ENCODE data around the gene LPAR1. TPM values are rescaled to one million over a fixed set of nuclear protein-coding genes. Genes with fewer than 3 reads are reported as not detected.
"Not testable (repeated sequence)": the region's sequence is repeated elsewhere in the genome, so short reads cannot be mapped to it uniquely, and the experiment has no call there.

LPAR1 gene
- total and polyA plus RNA-seq, 12 donors, result 9.6 to 65.2 (median 22.4) TPM

DNA sequence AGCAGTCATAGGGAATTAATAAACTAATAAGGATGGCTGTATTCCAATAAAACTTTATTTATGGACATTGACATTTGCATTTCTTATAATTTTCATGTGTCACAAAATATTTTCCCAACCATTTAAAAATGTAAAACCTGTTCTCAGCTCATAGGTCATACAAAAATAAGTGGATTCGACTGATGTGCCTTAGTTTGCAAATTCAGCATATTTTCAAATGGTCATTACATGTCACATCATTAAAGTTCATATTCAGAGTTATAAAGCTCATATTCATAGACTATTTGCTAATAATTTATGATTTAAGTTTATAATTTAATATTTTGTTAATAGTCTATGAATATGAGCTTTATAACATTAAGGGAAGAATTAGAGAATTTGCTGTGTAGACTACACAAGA is 166.5 kb downstream of the LPAR1 start:
- Histone ChIP-seq H3K9me3 (replicated peaks in 1 of 3) (no peaks in the 10 kb centered on the region), H3K4me1 (replicated peaks in 1 of 2) (peaks cover 0 to 3% of the 10 kb centered on the region in 2 donors), H3K27me3 (no peaks in the 10 kb centered on the region), H3K36me3 (replicated peaks in 1 of 2) (no peaks in the 10 kb centered on the region), H3K27ac (no peak overlapping the region), H3K4me3 (no peak overlapping the region)
- intact Hi-C loops (cut with DNase I), result no loop called here
- TF ChIP-seq, protein P1, sequence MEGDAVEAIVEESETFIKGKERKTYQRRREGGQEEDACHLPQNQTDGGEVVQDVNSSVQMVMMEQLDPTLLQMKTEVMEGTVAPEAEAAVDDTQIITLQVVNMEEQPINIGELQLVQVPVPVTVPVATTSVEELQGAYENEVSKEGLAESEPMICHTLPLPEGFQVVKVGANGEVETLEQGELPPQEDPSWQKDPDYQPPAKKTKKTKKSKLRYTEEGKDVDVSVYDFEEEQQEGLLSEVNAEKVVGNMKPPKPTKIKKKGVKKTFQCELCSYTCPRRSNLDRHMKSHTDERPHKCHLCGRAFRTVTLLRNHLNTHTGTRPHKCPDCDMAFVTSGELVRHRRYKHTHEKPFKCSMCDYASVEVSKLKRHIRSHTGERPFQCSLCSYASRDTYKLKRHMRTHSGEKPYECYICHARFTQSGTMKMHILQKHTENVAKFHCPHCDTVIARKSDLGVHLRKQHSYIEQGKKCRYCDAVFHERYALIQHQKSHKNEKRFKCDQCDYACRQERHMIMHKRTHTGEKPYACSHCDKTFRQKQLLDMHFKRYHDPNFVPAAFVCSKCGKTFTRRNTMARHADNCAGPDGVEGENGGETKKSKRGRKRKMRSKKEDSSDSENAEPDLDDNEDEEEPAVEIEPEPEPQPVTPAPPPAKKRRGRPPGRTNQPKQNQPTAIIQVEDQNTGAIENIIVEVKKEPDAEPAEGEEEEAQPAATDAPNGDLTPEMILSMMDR (IDR thresholded peaks at IDR 0.05), result no peak
- no peak for TF ChIP-seq POLR2A (IDR thresholded peaks at IDR 0.05)
- DNase-seq, result no peak
- WGBS, 4 donors, result 75 to 88% (median 80%) methylated on average over 1 of the region's 1 CpG

DNA sequence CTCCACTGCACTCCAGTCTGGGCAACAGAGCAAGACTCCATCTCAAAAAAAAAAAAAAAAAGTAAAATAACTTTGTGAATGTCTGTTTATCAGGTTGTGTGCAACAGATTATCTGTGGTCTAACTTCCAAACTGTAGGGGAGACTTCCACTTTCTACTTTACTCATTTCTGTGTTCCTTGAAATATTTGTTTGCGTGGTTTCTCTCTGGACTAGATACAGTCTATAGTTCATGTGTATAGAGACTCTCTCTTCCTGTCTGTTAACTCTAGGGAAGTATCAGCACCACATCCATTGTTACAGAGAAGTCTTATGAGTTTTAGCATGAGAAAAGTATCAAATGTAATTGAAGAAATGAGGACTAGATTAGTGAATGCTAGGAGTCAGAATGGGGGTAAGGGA is 168.3 kb downstream of the LPAR1 start:
- DNase-seq, result no peak
- Histone ChIP-seq H3K27ac (no peak overlapping the region), H3K4me3 (no peak overlapping the region), H3K9me3 (replicated peaks in 1 of 3) (no peaks in the 10 kb centered on the region), H3K27me3 (no peaks in the 10 kb centered on the region), H3K4me1 (replicated peaks in 1 of 2) (peaks cover 0 to 3% of the 10 kb centered on the region in 2 donors), H3K36me3 (replicated peaks in 1 of 2) (no peaks in the 10 kb centered on the region)
- intact Hi-C loops (cut with DNase I), result no loop called here
- WGBS, 4 donors, result 76 to 88% (median 81%) methylated on average over 1 of the region's 1 CpG
- TF ChIP-seq, protein P1 (IDR thresholded peaks at IDR 0.05), result no peak
- no peak for TF ChIP-seq POLR2A (IDR thresholded peaks at IDR 0.05)

DNA sequence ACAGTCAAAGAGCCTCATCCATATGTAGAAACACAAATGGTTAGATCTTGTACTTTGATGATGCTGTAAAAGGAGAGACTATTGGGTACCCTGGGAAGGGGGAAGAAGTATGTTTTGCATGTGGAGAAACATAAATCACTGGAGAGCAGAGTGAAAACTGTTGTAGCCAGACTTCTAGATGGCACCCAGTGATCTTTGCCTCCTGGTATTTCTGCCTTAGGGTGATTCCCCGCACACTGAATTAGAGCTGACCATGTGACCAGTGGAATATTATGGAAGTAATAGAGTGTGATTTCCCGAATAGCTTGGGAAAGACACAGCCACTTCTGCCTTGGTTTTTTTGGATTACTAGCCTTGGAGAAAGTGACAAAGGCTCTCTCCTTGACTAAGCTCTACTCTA is 174.3 kb downstream of the LPAR1 start:
- H3K4me1 ChIP-seq (replicated peaks in 1 of 2), result no peaks in the 10 kb centered on the region
- H3K9me3 ChIP-seq (replicated peaks in 1 of 3), result peaks cover 0 to 7% (median 0%) of the 10 kb centered on the region in 3 donors
- H3K4me3 ChIP-seq, result no peak overlapping the region
- no peak for DNase-seq
- TF ChIP-seq POLR2A (IDR thresholded peaks at IDR 0.05), result no peak
- TF ChIP-seq, protein P1 (IDR thresholded peaks at IDR 0.05), result no peak
- H3K36me3 ChIP-seq (replicated peaks in 1 of 2), result no peaks in the 10 kb centered on the region
- WGBS, 4 donors, result 39 to 88% (median 78%) methylated on average over 2 of the region's 2 CpGs
- no peaks in the 10 kb centered on the region for H3K27me3 ChIP-seq
- H3K27ac ChIP-seq, result no peak overlapping the region
- intact Hi-C loops (cut with DNase I), result no loop called here

DNA sequence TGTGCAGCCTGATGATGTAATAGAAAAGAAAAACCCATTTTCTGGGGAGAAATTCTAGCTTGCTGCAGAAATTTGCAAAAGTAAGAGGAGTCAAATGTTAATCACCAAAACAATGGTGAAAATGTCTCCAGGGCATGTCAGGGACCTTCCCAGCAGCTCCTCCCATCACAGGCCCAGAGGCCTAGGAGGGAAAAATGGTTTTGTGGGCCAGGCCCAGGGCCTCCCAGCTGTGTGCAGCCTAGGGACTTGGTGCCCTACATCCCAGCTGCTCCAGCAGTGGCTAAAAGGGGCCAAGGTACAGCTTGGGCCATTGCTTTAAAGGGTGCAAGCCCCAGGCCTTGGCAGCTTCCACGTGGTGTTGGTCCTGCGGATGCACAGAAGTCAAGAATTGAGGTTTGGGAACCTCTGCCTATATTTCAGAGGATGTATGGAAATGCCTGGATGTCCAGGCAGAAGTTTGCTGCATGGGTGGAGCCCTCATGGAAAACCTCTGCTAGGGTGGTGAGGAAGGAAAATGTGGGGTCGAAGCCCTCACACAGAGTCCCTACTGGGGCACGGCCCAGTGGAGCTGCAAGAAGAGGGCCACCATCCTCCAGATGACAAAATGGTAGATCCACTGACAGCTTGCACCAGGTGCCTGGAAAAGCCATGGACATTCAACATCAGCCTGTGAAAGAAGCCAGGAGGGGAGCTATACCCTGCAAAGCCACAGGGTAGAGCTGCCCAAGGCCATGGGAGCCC is 176.7 kb downstream of the LPAR1 start:
- intact Hi-C loops (cut with DNase I); H3K27me3 ChIP-seq; DNase-seq; H3K36me3 ChIP-seq (replicated peaks in 1 of 2); H3K4me1 ChIP-seq (replicated peaks in 1 of 2); H3K9me3 ChIP-seq (replicated peaks in 1 of 3); H3K4me3 ChIP-seq; H3K27ac ChIP-seq: not testable (repeated sequence)
- 81 to 92% (median 86%) methylated on average over 2 to 4 of the region's 4 CpGs for WGBS, 4 donors

DNA sequence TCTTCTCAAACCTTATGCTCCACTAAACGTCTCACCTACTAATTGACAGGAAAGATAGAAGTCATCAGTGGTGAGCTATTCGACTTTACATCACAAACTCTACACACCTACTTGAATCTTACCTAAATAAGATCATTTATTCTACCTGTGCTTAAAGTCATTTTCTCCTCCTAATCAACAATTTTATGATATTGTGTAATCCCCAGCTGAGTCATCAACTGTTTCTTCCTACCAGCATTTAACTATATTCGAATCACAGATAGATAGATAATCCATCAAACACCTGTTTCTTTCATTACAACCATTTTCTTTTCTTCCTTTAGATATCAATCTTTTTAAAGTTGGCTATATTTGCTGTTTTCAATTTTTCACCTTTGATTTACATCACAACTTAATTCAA is 181.5 kb downstream of the LPAR1 start:
- DNase-seq, result no peak
- intact Hi-C loops (cut with DNase I), result no loop called here
- H3K27ac ChIP-seq, result no peak overlapping the region
- 55 to 71% (median 61%) methylated on average over 3 of the region's 3 CpGs for WGBS, 4 donors
- no peaks in the 10 kb centered on the region for H3K36me3 ChIP-seq (replicated peaks in 1 of 2)
- no peak overlapping the region for H3K4me3 ChIP-seq
- no peaks in the 10 kb centered on the region for H3K4me1 ChIP-seq (replicated peaks in 1 of 2)
- H3K27me3 ChIP-seq, result no peaks in the 10 kb centered on the region
- peaks cover 0 to 4% (median 0%) of the 10 kb centered on the region in 3 donors for H3K9me3 ChIP-seq (replicated peaks in 1 of 3)
- TF ChIP-seq, protein P1 (IDR thresholded peaks at IDR 0.05), result no peak
- TF ChIP-seq POLR2A (IDR thresholded peaks at IDR 0.05), result no peak

Measured in adrenal gland (tissue), 12 donors.